Dermis microvascular lymphatic vessel endothelial cell (primary cell): ENCODE results near the gene HMCN1. TPM values are rescaled to one million over a fixed set of nuclear protein-coding genes. Genes with fewer than 3 reads are reported as not detected.
"Not testable (repeated sequence)": the region's sequence is repeated elsewhere in the genome, so short reads cannot be mapped to it uniquely, and the experiment has no call there.

Source experiments
- DNase-seq, 2 donors: peaks; one replicate each; pipeline versions ENCODE4 v3.0.0 to v3.0.0-alpha.2; 2010; ENCODE audit warnings: low read depth in 2 of 2
- total RNA-seq: library from RNA; depleted of rRNA; stranded (reverse); fragments of >200 nt; gene quantifications from 2 replicates; pipeline ENCODE4 v1.2.1, GENCODE V29; 2014

HMCN1 gene
- total RNA-seq, 1 donor from 2014 or later, result 4.0 TPM

DNA sequence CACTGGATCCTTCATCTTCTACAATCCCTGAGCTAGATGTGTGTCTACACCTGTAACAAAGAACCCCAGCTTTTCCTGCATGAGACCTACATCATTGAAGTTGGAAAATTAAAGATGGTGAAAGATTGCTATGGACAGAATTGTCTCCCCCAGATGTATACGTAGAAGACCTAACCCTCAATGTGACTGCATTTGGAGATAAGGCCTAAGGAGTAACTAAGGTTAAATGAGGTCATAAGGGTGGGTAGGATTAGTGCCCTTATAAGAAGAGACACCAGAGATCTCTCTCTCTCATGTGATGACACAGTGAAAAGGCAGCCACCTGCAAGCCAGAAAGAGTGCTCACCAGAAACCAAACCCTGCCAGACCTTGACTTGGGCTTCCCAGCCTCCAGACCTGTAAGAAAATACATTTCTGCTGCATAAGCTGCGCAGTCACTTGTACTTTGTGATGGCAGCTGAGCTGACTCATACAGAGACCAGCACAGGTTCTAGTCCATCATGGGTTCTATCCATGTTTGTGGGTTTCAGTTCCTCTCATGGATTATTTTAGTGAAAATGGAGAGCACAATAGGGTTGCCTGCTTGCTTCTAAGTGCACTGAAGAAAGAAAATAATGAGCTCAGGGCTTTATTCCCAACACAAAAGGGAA, 460.0 kb downstream of the HMCN1 start:
- DNase-seq, result no peak

DNA sequence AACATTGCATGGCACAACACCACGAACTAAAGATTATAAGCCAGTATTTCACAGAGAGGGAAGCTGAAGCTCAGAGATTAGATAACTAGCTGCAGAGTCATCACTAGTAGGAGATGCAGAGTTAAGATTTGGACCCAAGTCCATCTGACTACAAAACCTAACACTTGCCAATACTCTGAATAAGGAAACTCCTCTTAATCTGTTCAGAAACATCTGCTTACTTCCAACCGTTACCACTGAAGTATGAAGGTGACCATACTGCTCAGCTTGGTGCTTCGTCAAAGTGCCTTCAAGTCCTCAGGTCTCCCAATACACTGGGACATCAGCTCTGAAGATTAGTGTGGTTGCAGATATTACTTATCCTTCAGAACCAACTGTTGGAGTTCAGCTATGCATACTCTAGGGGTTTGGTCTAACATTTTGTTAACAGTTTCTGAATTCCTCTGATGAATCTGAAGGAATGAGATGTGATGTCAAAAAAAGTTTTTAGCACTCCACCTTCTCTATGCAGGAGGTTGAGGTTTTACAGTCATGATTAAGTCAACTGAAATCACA, 461.3 kb downstream of the HMCN1 start:
- DNase-seq, result no peak

DNA sequence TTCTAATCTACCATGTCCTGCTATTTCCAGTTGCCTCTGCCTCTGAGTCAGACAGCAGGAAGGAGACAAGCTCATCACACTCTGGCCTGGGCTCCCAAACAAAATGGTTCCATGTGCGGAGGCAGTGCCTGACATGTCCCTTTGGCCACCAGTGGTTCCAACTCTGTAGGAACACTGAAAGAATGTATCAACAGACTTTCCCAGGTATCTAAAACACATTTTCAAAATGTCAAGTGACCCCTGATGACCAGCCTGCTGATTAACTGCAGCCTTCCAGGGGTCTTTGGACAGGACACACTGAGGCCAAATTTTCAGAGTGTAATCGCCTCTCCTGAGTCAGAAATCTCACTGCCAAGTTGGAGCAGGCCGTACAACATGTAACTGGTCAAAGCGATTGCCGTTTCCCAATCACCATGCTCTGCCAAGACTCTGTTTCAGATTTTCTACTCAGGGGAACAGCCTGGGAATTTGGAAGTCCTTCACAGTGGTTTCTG, 468.1 kb downstream of the HMCN1 start:
- no peak for DNase-seq

DNA sequence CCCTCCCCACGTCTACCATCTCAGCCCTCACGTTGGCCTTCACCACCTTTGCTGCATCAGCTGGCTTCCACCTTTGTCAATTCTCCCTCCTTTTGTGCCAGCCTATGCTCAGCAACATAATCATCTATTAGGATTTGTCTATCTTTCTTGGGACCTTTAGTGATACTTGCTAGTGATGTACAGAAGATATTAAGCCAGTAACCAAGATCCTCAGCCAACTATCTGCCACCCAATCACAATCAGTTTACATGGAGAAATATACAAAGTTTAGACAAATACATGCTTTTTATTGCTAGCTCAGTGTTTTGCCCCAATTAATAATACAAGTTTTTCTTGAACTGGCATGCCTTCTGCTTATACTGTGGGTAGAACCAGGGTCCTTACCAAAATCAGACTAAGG, 468.6 kb downstream of the HMCN1 start:
- no peak for DNase-seq

DNA sequence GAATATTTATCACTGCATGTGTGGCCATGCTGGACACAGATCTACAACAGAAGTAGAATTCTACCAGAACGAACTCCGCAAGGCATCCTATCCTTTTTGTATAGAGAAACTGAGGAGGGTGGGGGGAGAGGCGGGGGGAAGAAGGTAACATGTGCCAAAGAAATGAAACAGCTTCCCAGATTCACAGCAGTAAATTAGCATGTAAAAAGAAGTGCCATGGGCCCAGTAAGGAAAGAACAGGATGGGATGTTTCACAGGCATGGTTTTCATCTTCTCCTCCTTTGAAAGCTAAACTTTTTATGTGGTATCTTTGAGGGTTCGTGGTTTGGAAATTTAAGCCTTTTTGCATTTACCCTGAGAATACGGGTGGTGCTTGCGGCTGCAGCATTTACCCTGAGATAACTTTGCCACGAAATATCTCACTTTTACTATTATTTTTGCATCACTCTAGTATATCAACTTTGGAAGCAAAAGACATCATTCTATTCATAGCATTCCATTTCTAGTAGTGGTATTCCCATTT, 471.9 kb downstream of the HMCN1 start:
- DNase-seq, result no peak

DNA sequence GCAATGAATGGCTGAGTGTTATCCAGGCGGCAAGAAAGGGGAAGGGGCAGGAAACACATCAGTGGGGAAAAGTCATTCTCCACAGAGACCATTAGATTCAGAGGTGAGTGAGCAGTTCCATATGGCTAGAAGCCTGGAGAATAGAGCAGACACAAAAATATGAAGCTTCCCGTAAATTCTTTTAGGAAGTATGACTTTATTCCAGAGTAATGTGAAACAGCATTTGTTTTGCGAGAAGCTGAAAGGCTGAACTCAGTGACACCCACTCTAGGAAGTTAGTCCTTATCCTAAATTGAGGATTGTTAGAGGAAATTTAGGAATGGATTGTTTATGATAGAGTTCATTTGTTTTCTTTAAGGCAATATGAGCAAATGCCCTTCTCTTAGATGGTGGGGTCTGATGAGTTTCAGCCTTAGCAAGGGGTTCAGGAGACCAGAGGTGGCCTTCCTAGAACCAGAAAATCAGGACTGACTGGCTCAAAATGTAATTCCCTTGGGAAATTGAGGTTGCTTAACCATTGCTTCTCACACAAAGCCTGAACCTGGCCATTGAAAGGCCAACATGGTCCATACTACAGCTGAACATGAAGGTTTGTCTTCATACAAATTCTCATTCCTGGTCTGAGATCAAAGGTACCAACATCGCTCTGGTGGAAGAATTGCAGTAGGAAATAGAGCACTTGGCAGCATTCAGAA, 473.3 kb downstream of the HMCN1 start:
- no peak for DNase-seq

DNA sequence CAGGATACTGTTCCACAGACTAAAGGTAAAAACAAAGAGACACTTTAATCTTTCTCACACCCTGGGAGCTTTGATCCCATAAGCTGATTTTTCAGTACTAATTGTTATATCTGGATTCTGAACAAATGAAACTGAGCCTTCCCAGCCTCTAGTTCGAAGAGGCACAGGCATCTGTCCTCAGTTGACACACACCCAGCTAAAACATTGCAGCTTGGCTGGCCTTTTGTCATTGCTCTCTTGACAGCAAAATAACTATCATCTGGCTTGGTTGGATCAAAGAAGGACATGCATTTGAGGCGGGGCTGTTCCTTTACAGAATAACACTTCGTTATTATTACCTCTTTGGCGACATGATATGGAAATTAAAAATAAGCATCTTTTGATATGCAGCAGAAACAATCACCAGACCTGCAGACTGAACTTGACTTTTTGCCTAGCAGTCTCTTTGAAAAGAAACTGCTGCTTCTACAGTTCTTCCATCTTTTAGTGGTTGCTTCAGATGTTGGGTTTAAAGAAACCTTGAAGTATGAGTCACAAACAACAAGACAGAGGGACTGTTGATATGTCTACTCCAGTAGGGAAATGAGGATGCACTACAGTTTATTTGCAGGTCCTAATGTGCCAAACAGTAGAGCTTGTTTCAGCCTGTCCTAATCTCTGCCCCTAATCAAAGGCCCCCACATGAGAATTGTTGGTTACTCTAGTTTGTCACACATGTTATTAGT, 474.4 kb downstream of the HMCN1 start:
- DNase-seq, result no peak

DNA sequence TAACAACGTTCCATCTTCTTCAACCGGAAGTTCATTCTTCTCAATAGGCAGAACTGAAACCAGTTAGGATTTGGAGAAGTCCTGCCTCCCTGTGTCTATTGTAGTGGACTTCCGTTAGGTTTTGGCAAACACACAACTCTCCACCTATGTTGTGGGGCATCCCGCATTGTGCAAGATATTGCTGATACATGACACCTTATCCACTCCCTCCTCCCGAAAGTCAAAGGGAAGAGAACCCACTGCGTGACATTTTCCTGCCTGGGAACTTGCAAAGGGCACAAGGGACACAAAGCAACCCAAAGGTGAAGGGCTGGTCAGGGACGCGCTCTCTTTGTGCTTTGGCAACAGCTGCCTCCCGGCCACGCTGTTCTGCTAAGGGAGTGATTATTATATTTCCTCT, 476.1 kb downstream of the HMCN1 start:
- DNase-seq, result peak in 1 of 2 donors; percentile 5

DNA sequence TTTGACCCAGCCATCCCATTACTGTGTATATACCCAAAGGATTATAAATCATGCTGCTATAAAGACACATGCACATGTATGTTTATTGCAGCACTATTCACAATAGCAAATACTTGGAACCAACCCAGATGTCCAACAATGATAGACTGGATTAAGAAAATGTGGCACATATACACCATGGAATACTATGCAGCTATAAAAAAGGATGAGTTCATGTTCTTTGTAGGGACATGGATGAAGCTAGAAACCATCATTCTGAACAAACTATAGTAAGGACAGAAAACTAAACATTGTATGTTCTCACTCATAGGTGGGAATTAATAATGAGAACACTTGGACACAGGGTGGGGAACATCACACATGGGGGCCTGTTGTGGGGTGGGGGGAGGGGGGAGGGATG, 477.4 kb downstream of the HMCN1 start:
- DNase-seq, result not testable (repeated sequence)

DNA sequence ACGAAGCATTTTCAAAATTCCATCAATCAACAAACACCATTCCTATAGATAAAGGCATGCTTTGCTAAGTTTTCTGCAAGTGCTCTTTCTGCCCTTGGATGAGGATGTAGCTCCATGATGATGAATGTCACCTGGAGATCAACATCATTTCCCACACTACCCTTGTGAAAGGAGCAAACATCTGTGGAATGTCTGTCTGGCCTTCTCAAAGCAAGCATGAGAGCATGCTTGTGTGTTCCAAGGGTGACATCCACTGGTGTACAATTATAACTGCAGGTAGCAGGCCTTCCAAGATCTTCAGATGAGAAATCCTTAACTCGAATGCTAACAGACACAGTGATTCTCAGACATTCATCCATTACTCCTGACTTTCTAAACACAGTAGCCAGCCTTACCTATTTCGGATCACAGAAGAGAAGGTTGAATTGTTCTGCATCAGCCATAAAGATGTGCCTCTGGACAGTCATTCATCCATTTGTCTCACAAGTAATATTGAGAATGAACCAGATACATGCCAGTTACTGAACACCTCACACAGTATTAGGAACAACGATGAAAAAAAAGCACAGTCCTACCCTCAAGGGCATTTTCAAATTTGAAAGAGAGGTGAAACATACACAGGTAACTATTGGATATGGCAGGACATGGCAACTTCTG, 478.5 kb downstream of the HMCN1 start:
- peak; percentile 79 to 89 for DNase-seq

DNA sequence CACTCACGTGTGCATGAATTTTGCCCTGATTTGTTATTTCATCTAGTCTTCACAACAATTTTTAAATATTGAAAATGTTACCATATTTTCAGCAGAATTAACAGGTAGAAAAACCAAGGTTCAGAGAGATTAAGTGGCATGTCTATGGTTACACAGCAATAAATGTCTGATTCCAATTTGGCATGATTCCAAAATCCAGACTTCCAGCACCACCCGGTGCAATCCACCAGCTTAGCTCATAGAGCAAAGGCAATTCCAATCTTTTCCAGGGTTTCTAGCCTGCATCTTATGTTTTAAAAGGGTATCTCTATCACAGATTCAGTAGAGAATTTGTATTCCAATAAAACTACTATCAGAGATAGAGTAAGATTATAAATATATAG, 479.0 kb downstream of the HMCN1 start:
- DNase-seq, result no peak

DNA sequence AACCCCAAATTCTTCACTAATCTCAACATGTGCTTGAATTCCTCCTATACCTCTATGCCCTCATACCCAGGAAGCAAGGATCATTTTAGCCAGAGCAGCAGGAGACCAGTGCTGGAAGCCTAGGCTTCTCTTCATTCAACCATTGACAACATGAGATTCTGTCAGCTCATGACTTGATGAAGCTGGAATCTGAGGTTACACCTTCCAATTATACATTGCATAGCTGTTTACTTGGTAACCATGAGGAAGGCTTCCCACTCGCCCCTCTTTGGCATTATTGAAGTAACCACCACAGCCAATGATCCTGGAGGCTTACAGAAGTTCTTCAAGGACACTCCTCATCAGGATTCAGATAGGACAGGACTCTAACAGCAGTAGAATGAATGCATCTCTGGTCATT, 480.6 kb downstream of the HMCN1 start:
- DNase-seq, result no peak

DNA sequence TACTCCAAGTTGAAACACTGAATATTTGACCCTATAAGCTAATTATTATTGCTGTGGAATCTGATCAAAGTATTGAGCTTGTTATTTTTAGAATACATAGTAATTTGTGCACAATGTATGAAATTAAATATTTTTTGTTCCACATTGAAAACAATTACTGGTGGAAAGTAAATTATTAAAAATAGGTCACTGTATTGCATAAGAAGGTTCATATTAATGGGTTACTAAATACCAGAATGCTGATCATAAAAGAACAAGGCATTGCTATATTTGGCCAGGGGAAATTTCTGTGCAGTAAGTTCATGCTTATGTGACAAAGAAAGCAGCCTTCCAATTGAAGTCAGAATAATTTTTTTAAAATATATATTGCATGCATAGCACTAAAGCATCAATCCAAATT, 481.4 kb downstream of the HMCN1 start:
- no peak for DNase-seq

DNA sequence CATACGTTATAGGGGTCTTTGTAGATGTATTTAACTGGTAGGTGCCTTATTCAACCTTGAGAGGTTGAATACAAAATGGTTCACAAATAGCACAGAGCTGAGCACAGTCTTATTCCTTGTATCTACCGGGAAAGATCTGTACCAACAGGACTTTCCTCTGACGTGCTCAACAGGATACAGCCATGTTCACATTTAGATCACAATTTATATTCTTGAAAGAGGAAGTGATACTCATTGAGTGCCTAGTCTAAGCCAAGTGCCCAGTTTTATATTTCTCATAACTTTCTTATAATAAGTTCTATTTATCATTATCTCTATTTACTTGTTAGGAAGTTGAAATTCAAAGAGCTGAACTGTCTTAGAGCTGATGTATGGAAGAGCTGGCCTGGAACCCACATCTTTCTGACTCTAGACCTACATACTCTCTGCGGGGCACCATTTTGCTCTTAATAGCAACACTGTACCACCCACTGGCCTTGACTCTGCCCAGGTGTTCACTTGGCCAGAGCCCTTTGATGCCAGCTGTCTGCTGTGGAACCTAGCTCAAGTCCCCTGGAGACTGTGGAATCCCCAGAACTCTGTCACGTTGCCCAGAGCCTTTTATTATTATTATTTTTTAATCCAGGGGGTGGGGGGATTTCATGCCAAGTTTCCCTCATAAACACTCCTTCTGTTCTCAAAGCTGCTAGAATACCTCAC, 484.6 kb downstream of the HMCN1 start:
- DNase-seq, result no peak

DNA sequence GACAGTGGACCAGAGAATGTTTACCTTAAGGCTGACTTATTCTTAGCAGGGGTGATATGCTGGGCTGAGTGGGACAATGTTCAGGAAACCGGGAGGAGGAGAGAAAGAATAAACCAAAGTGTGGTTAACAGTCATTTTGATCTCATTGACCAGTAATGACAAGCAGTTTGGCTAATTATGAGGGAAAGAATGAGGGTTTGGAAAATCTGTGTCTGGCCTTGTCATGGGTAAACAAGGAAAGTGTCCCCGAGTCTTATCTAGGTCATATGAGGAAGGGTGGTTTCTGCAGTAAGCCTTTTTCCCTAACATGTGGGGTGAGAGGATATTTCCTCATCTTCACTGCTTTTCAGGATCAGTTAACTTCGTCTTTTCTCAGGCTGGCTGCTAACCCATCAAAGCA, 485.9 kb downstream of the HMCN1 start:
- DNase-seq, result no peak

DNA sequence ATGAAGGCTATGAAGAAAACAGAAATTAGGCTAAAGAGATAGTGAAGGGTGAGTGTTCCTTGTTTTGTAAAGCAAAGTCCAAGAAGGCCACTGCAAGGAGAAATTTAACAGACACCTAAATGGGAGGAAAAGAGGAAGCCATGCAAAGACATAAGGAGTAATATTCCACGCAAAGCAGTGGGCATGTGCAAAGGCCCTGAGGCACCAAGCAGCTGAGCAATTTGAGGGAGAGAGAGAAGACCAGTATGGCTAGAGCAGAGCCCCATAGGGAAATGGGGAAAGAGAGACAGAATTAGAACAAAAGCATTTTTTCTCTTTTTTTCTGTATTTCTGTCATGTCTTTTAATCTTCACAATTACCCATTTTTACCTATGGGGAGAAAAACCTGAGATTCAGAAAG, 486.7 kb downstream of the HMCN1 start:
- no peak for DNase-seq

DNA sequence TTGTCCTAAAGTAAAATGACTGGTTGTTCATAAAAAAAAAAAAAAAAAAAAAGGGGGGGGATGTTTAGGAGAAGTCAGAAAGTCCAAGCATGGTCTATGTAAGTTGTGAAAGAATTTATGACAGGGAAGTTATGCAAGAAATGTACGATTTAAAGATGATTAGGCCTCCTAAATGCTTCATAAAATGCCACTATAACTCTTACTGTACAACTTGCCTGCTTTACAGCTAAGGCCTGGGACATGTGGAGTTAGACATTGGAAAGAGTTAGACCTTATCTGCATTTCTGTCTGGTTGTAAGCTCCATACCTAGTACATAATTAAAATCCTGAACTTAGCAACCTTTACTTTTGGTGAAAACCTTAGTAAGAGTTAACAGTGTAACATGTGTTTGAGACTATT, 490.9 kb downstream of the HMCN1 start:
- DNase-seq, result no peak

DNA sequence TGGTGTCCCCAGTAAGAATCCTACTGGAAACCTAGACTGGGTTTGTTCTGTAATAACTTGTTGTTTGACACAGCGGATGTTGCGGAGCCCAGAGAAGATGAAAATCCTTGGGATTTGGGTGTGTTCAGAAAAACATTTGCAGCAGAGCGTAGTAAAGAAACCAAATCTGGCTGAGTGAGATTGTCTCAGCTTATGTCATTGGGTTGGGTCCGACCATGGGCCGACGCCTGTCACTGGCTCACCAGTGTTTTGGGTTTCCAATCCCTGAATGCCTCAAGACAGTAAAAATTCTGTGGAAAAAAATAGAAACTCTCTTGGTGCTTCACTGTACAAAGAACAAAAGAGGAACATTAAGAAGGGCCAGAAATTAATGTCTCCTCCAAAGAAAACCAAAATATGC, 494.6 kb downstream of the HMCN1 start:
- DNase-seq, result no peak

DNA sequence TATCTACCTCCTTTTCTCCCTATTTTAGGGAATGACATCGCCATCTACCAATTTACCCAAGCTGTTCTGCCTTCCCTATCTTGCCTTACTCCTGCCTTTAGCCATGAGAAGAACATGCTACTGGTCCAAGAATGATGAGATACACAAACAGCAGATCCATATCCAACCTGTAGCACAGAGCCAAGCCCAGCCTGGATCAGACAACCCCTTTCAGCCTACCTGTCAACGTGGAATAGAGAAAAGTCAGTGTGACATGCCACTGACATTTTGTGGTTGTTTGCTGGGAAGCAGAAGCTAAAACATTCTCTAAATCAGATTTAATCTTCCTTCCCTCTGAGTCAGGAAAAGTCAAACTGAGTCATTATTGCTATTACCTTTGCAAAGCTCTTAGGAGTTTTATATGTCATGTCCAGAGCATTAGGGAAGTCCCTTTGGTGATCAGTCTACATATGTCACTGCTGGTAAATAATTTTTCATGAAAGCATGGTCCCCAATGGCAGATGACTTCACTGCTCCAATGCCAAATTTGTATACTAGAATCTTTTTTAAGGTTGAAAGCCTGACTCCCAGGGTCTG, 497.8 kb downstream of the HMCN1 start:
- no peak for DNase-seq

DNA sequence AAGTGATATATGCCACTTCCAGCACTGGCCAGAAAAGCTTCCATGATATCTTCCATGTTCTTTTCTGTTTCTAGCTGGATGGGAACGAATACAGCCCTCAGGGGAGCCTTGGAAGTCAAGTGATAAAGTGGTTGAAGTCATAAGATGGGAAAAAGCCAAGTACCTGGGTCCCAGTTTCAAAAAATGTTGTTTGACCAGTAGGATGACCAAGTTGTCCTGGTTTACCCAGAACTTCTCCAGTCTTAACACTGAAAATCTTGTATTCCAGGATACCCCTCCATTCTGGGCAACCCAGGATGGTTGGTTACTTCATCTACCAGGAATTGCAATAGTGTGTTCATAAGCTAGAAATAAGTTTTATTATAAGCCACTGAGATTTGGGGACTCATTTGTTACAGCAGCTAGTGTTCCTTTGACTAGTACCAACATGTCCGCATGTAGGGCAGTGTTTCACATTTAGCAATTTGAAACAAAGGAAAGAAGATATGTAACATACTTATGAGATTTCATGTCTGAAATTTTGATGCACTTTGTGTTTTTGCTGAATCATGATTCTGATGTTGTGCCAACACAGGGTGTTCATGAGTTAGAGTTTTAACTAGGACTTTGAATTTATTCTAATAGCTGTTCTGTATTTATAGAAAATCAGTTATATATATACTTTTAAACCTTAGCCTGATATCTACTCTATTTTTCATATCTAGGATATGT, 500.9 kb downstream of the HMCN1 start:
- no peak for DNase-seq
